D721Med (cell line): ENCODE results near the gene CELF5.

Experiments used
- DNase-seq: peaks from one replicate; pipeline ENCODE4 v3.0.0; 2011; ENCODE audit warnings: low spot score; ENCODE audit not compliant: insufficient read length
- FAIRE-seq: peaks from 2 replicates; lab custom pipeline; 2011; peaks lifted over from hg19 to GRCh38; lab: Jason Lieb, UNC
- TF ChIP-seq, protein P1 (sequence below): IDR thresholded peaks from 2 replicates; pipeline ENCODE4 v1.5.1; 2012; ENCODE audit warnings: mild to moderate bottlenecking, control low read depth; ENCODE audit not compliant: insufficient read depth; ENCODE audit errors: missing control alignments

The CELF5 gene

DNA sequence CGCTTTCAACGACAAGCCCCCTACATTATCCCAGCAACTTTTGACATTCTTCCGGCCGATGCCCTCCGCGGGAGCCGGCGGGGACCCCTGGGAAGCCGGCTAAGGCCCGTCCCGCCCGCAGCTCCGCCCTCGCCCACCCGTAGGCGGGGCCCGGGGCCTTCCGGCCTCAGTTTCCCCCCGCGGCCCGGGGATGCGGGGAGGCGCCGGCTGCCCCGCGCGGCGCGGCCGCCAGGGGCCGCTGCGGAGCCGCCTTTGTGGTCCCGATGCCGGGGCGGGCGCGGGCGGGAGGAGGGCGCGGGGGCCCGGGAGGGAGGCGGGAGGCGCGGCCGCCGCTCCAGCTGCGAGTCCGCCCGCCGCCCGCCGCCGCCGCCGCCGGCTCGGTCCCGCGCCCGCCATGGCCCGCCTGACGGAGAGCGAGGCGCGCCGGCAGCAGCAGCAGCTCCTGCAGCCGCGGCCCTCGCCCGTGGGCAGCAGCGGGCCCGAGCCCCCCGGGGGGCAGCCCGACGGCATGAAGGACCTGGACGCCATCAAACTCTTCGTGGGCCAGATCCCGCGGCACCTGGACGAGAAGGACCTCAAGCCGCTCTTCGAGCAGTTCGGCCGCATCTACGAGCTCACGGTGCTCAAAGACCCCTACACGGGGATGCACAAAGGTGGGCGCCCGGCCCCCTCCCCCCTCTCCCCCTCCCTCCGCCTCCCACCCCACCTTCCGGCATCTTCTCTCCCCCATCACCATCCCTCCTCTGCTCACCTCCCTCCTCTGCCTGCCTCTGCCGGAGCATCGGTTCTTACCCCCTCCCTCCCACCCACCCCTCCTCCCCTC is at the start of gene CELF5:
TSS of gene CELF5 (plus strand) at position 316 of the 823 bp plus-strand sequence. CDS start at position 395, 79 bp downstream.
- TF ChIP-seq, protein P1, sequence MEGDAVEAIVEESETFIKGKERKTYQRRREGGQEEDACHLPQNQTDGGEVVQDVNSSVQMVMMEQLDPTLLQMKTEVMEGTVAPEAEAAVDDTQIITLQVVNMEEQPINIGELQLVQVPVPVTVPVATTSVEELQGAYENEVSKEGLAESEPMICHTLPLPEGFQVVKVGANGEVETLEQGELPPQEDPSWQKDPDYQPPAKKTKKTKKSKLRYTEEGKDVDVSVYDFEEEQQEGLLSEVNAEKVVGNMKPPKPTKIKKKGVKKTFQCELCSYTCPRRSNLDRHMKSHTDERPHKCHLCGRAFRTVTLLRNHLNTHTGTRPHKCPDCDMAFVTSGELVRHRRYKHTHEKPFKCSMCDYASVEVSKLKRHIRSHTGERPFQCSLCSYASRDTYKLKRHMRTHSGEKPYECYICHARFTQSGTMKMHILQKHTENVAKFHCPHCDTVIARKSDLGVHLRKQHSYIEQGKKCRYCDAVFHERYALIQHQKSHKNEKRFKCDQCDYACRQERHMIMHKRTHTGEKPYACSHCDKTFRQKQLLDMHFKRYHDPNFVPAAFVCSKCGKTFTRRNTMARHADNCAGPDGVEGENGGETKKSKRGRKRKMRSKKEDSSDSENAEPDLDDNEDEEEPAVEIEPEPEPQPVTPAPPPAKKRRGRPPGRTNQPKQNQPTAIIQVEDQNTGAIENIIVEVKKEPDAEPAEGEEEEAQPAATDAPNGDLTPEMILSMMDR: peak; percentile 41
- FAIRE-seq (no peak), DNase-seq (peak; percentile 81)

DNA sequence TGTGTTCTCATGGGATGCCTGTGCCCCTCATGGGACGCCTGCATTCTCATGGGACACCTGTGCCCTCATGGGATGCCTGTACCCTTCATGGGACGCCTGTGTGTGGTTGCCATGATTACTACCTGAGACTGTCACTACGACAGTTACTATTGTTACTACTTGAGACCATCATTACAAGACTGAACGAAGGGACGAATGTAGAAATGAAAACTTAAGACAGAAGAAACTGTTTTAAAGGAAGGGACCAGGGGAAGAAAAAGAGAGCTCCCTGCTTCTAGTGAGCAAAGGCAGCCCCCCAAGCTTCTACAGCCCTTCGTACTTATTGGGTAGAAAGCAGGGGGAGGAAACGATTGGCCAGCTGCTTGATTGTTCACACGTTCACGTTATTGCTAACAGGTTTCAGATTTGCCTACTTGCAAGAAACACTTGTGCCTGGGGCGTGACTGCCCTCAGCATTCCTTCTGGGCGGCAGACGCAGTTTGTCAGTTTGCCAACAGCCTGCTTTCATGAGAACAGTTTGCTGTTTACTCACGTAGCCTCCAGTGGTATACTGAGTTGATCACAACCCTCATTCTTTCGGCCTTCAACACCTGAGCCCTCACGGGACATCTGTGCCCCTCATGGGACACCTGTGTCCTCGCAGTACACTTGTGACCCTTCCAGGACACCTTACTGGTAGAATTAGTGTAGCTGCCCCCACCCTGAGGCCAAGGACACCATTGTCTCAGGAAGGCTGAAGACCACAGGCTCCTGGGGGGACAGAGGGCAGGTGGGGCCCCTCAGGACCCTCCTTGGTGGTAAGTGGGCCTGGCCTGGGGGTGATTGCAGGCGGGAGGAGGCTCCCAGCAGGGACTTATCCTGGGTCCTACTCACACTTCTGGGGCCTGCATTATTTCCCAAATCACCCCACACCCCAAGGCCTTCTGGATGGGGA is 48.4 kb upstream of the CELF5 start:
- DNase-seq: no peak
- TF ChIP-seq, protein P1: no peak
- no peak for FAIRE-seq

DNA sequence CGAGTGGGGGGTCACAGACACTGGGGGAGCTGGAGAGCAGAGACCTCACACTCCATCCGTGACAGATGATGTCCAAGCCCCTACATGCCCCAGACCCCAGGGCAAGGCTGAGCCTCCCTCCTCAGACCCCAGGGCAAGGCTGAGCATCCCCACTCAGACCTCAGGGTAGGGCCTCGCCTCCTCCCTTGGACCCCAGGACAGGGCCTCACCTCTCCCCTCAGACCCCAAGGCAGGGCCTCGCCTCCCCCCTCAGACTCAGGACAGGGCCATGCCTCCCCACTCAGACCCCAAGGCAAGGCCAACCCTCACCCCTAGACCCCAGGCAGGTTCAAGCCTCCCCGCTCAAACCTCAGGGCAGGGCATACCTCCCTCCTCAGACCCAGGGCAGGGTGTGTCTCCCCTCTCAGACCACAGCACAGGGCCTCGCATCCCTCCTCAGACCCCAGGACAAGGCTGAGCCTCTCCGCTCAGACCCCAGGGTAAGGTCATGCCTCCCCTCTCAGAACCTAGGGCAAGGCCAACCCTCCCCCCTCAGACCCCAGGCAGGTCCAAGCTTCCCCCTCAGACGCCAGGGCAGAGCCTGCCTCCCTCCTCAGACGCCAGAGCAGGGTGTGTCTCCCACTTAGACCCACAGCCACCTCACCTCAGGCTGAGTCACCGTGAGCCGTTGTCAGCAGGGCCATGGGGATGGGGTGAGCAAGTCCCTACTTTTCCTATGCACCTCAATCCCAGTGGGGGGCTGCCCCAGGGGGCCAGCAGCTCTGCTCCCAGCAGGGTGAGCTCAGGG is 47.6 kb upstream of the CELF5 start:
- FAIRE-seq: no peak
- TF ChIP-seq, protein P1: no peak
- DNase-seq: no peak

DNA sequence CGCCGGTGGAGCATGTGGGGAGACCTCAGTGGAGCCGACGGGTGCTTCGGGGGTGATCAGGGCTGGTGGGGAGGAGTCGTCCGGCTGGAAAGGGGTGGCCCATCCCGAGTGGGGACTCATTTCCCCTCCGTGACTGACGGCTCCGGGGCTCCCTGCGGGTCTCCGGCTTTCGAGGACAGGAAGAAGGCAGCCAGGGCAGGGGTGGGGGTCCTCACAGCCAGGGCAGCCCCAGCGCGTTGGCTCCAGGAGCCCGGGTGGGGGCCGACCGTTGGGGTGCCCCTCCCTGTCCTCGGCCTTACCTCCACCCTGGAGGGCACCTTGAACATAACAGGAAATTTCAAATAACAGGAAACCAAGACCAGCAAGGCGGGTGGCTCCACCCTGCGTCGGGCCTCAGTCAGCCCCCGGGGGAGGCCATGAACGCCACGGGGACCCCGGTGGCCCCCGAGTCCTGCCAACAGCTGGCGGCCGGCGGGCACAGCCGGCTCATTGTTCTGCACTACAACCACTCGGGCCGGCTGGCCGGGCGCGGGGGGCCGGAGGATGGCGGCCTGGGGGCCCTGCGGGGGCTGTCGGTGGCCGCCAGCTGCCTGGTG is 46.0 kb upstream of the CELF5 start, which contains the start of gene S1PR4:
TSS of gene S1PR4 (plus strand) at position 393 of the 596 bp plus-strand sequence. CDS start at position 417, 24 bp downstream.
- FAIRE-seq (no peak), DNase-seq (no peak)
- TF ChIP-seq, protein P1: no peak

DNA sequence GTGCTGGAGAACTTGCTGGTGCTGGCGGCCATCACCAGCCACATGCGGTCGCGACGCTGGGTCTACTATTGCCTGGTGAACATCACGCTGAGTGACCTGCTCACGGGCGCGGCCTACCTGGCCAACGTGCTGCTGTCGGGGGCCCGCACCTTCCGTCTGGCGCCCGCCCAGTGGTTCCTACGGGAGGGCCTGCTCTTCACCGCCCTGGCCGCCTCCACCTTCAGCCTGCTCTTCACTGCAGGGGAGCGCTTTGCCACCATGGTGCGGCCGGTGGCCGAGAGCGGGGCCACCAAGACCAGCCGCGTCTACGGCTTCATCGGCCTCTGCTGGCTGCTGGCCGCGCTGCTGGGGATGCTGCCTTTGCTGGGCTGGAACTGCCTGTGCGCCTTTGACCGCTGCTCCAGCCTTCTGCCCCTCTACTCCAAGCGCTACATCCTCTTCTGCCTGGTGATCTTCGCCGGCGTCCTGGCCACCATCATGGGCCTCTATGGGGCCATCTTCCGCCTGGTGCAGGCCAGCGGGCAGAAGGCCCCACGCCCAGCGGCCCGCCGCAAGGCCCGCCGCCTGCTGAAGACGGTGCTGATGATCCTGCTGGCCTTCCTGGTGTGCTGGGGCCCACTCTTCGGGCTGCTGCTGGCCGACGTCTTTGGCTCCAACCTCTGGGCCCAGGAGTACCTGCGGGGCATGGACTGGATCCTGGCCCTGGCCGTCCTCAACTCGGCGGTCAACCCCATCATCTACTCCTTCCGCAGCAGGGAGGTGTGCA is 45.3 kb upstream of the CELF5 start:
- TF ChIP-seq, protein P1: no peak
- DNase-seq (no peak), FAIRE-seq (no peak)
